B cell (primary cell): ENCODE measurements around the gene FITM1. TPM values are rescaled to one million over a fixed set of nuclear protein-coding genes. Genes with fewer than 3 reads are reported as not detected.

Source experiments
- ATAC-seq: fragments of 200-7000 bp; cut with Tn5 transposase; one replicate; pipeline ENCODE4 v1.10.0; 2021; ENCODE audit warnings: low read depth, mild to moderate bottlenecking, moderate number of reproducible peaks, moderate library complexity
- CTCF ChIA-PET: fragments of 350-600 bp; sonication (Branson Sonifier 250); formaldehyde crosslinking; loops from one replicate; lab custom pipeline; 2021; ENCODE audit warnings: antibody characterized with exemption, inconsistent platforms; lab: Charles Lee
- POLR2A ChIA-PET: fragments of 350-600 bp; sonication (Branson Sonifier 250); formaldehyde crosslinking; loops from one replicate; lab custom pipeline; 2021; ENCODE audit warnings: antibody characterized with exemption; lab: Charles Lee
- DNase-seq: peaks from one replicate; pipeline ENCODE4 v3.0.0; 2013
- H2AFZ ChIP-seq: 2 replicates; pipeline ENCODE4 v1.6.1; 2012; ENCODE audit warnings: mild to moderate bottlenecking, low read depth, low read length; ENCODE audit not compliant: insufficient read depth, poor library complexity, severe bottlenecking
- H3K27ac ChIP-seq, 2 donors: 1 replicate in 1 of 2; 2 replicates in 1 of 2; pipeline ENCODE4 v1.5.1; 2012 to 2013; ENCODE audit warnings: low read length in 2 of 2, mild to moderate bottlenecking in 2 of 2, moderate library complexity in 1 of 2
- H3K27me3 ChIP-seq, 4 experiments: fragments of 200-600 bp in 1 of 4; sonication (generic) in 1 of 4; replicated peaks in 1 of 4; 1 replicate in 2 of 4; 2 replicates in 2 of 4; pipeline versions ENCODE4 v1.6.1 to v1.7.0; 2013 to 2016; ENCODE audit warnings: low read length in 3 of 4, mild to moderate bottlenecking in 2 of 4, mixed read lengths in 1 of 4, moderate library complexity in 1 of 4; ENCODE audit not compliant: insufficient read depth in 4 of 4, control insufficient read depth in 3 of 4; ENCODE audit errors: control extremely low read depth in 1 of 4
- H3K36me3 ChIP-seq, 2 experiments: replicated peaks in 1 of 2; 1 replicate in 1 of 2; 2 replicates in 1 of 2; pipeline versions ENCODE4 v1.6.1 to v1.7.1; 2013; ENCODE audit warnings: low read length in 1 of 2; ENCODE audit not compliant: insufficient read depth in 2 of 2, control insufficient read depth in 1 of 2; ENCODE audit errors: control extremely low read depth in 1 of 2, extremely low read depth in 1 of 2
- H3K4me1 ChIP-seq, 2 donors: fragments of 200-600 bp in 1 of 2; sonication (generic) in 1 of 2; 1 replicate in 1 of 2; 2 replicates in 1 of 2; pipeline versions ENCODE4 v1.5.1 to v1.6.1; 2013 to 2017; ENCODE audit warnings: low read length in 2 of 2; ENCODE audit not compliant: control insufficient read depth in 2 of 2, insufficient read depth in 2 of 2
- H3K4me2 ChIP-seq: replicated peaks from 2 replicates; pipeline ENCODE3; 2012; ENCODE audit warnings: mild to moderate bottlenecking, low read depth, low read length; ENCODE audit not compliant: poor library complexity, severe bottlenecking
- H3K4me3 ChIP-seq, 5 experiments: fragments of 200-600 bp in 1 of 5; sonication (generic) in 1 of 5; 1 replicate in 3 of 5; 2 replicates in 2 of 5; pipeline versions ENCODE4 v1.5.1 to v1.7.0; 2011 to 2016; ENCODE audit warnings: low read length in 4 of 5, mild to moderate bottlenecking in 4 of 5, low read depth in 2 of 5, control low read depth in 1 of 5, moderate library complexity in 1 of 5; ENCODE audit not compliant: insufficient read depth in 1 of 5; ENCODE audit errors: control extremely low read depth in 1 of 5, extremely low read depth in 1 of 5
- H3K79me2 ChIP-seq: fragments of 200-600 bp; sonication (generic); one replicate; pipeline ENCODE4 v1.6.0; 2016; ENCODE audit warnings: low read length; ENCODE audit not compliant: control insufficient read depth, insufficient read depth
- H3K9ac ChIP-seq: fragments of 200-600 bp; sonication (generic); 2 replicates; pipeline ENCODE4 v1.6.1; 2017; ENCODE audit warnings: mild to moderate bottlenecking, low read length, moderate library complexity
- H3K9me3 ChIP-seq, 3 donors: one replicate each; pipeline versions ENCODE4 v1.6.1 to v1.7.1; 2013; ENCODE audit warnings: low read length in 2 of 3; ENCODE audit not compliant: control insufficient read depth in 2 of 3, insufficient read depth in 1 of 3; ENCODE audit errors: control extremely low read depth in 1 of 3
- H4K20me1 ChIP-seq: 2 replicates; pipeline ENCODE4 v1.6.0; 2012; ENCODE audit warnings: mild to moderate bottlenecking, low read length; ENCODE audit not compliant: insufficient read depth, control insufficient read depth, poor library complexity, severe bottlenecking
- H3K27ac Mint-ChIP-seq: one replicate; pipeline ENCODE4 v1.8.0; 2021; ENCODE audit warnings: mixed read lengths
- H3K27me3 Mint-ChIP-seq: one replicate; pipeline ENCODE4 v1.8.0; 2021; ENCODE audit warnings: mixed read lengths
- H3K4me1 Mint-ChIP-seq: one replicate; pipeline ENCODE4 v1.8.0; 2021; ENCODE audit warnings: mixed read lengths
- H3K4me3 Mint-ChIP-seq: one replicate; pipeline ENCODE4 v1.8.0; 2021; ENCODE audit warnings: mixed read lengths
- H3K9me3 Mint-ChIP-seq: one replicate; pipeline ENCODE4 v1.8.0; 2022; ENCODE audit warnings: mixed read lengths; ENCODE audit not compliant: insufficient read depth
- CTCF ChIP-seq: fragments of 200-600 bp; IDR thresholded peaks from one replicate; pipeline ENCODE4 v1.8.0; 2022; ENCODE audit warnings: antibody characterized with exemption, mild to moderate bottlenecking
- EZH2 ChIP-seq: IDR thresholded peaks from 2 replicates; pipeline ENCODE4 v1.6.1; 2012; ENCODE audit warnings: borderline replicate concordance, low read depth, mild to moderate bottlenecking, moderate library complexity, low read length; ENCODE audit not compliant: insufficient read depth, poor library complexity, severe bottlenecking
- WGBS: methylation state at CpG from one replicate; pipeline ENCODE4 v1.1.5; 2013; ENCODE audit warnings: missing lambda C conversion rate; ENCODE audit not compliant: insufficient coverage; 5-methylcytosine and 5-hydroxymethylcytosine counted together
- intact Hi-C: fragments of 100-400 bp; cut with micrococcal nuclease; formaldehyde crosslinking; loops from one replicate; pipeline ENCODE4 v1.10.0; 2022
- polyA plus RNA-seq: library from polyadenylated mRNA; depleted of rRNA; stranded (reverse); fragments of >200 nt; gene quantifications from 2 replicates; pipeline ENCODE4 v1.2.3, GENCODE V29; 2012
- total RNA-seq, 2 donors: library from RNA; stranded (reverse); fragments of 120-200 nt in 1 of 2; gene quantifications; 1 replicate in 1 of 2; 2 replicates in 1 of 2; pipeline versions ENCODE4 v1.2.3 to v1.2.4, GENCODE V29; 2013 to 2022

Gene FITM1
- total and polyA plus RNA-seq, 2 donors (not counting 1 experiment from before 2014, with no cell fraction given), result 2.6 to 3.3 TPM

DNA sequence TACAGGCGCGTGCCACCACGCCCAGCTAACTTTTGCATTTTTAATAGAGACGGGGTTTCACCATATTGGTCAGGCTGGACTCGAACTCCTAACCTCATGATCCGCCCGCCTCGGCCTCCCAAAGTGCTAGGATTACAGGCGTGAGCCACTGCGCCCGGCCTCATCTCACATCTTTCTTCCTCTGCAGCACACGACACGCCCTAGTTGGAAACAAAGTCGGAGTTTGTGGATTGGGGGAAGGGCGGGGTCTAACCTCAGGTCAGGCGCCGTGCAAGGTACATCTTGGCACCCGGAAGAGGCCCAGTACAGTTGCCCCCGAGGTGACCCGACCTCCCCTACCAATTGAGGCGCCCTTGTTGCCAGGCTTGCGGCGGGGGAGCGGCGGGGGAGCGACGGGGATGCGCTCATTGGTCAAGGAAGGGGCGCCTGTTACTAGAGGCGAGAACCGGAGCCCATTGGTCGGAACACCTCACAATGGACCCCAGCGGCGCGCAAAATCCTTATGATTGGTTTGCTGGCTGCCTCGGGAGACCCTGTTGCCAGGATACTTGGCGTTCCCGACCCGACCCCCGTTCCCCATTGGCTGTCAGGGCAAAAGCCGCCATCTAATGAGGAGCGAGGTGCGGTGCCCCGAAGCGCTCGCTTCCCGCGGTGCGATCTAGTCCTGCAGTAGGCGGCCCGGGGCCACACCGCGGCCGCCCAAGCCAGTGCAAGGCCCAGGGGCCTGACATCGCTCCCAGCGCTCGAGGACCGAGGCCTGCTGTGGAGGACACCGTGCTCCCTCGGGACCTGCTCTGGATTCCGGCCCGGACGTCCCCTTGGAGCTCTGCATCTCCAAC is 41.2 kb downstream of the FITM1 start, which contains the start of gene REC8:
Gene REC8 (plus strand): TSS at position 659 of the 839 bp plus-strand sequence. CDS start 473 bp downstream, outside the sequence.
- H3K9me3 Mint-ChIP-seq, result no peaks in the 10 kb centered on the region
- Histone ChIP-seq H3K36me3 (peaks cover 0 to 18% of the 10 kb centered on the region in 2 experiments), H3K4me2 (peak within 1 kb of the TSS; percentile 92), H3K27ac (no peak within 1 kb of the TSS), H4K20me1 (peaks cover 7% of the 10 kb centered on the region), H3K4me1 (peaks cover 11 to 23% of the 10 kb centered on the region in 2 donors), H3K9me3 (no peaks in the 10 kb centered on the region), H3K4me3 (peak within 1 kb of the TSS; percentile 47 to 72 (median 60)), H3K9ac (peak within 1 kb of the TSS; percentile 70), H2AFZ (peak within 1 kb of the TSS; percentile 65), H3K79me2 (no peaks in the 10 kb centered on the region), H3K27me3 (no peaks in the 10 kb centered on the region)
- intact Hi-C loops, result loop anchor here (1.0 kb wide), 4 partner anchors 10 to 56 kb away; partner anchors contain the start of genes IPO4, IRF9 and RNF31
- ATAC-seq (peak; percentile 92), DNase-seq (peak; percentile 89)
- ChIA-PET POLR2A (interaction anchor here (0.7 to 2.0 kb wide), 7 partner anchors 10 to 63 kb away, joined by 4 to 18 read pairs (median 6); partner anchors contain the start of genes CHMP4A, DCAF11, IPO4 and IRF9), CTCF (interaction anchor here (0.7 to 3.1 kb wide), 2 partner anchors 11 to 105 kb away, joined by 3 to 22 read pairs; partner anchors contain the start of gene IRF9)
- no peaks in the 10 kb centered on the region for H3K27me3 Mint-ChIP-seq
- H3K27ac Mint-ChIP-seq, result peak within 1 kb of the TSS; percentile 79
- WGBS, result 4% methylated on average over 56 of the region's 63 CpGs
- peak within 1 kb of the TSS; percentile 93 for H3K4me3 Mint-ChIP-seq
- peaks cover 20% of the 10 kb centered on the region for H3K4me1 Mint-ChIP-seq
- TF ChIP-seq EZH2, result no peak
- TF ChIP-seq CTCF, result no peak
